ENCODE data around the gene KCNT1. TPM values are rescaled to one million over a fixed set of nuclear protein-coding genes. Genes with fewer than 3 reads are reported as not detected.

Gene KCNT1
- total and polyA plus RNA-seq, 2 donors (not counting 3 experiments of a cell fraction or from before 2014, with no cell fraction given) = not detected

GRCh38 chr9:135669616-135670285, 32.2 kb upstream of the KCNT1 start:
- H3K27me3 ChIP-seq (ENCODE audit: control insufficient read depth in 2 of 2, insufficient read depth in 2 of 2, low read length in 2 of 2) = no peaks in the 10 kb centered on the region
- H3K9ac ChIP-seq (replicated peaks; ENCODE audit: extremely low read depth, insufficient read depth, low read length) = no peak overlapping the region
- no peaks in the 10 kb centered on the region for H3K36me3 ChIP-seq (ENCODE audit: control insufficient read depth in 2 of 2, extremely low read depth in 1 of 2, insufficient read depth in 2 of 2, low read length in 2 of 2)
- no peak overlapping the region for H3K27ac ChIP-seq (ENCODE audit: insufficient read depth, low read depth, low read length)
- H3K79me2 ChIP-seq (ENCODE audit: control insufficient read depth, insufficient read depth, low read length) = no peaks in the 10 kb centered on the region
- no TSS peak for BruUV-seq (replicated peaks)
- H2AFZ ChIP-seq (ENCODE audit: low read depth, low read length) = no peak overlapping the region
- FAIRE-seq (no peak), DNase-seq (ENCODE audit: low read depth, low spot score) (no peak)
- no peaks in the 10 kb centered on the region for H3K4me1 ChIP-seq (ENCODE audit: control insufficient read depth, extremely low read depth, insufficient read depth, low read length)
- H3K9me3 ChIP-seq (replicated peaks; ENCODE audit: control insufficient read depth, insufficient read depth, low read length) = no peaks in the 10 kb centered on the region
- intact Hi-C loops (cut with micrococcal nuclease) (no loop called here), dilution Hi-C loops (cut with MboI; ENCODE audit: extremely low pct_ligation_motif_present, low sequenced_read_pairs) (no loop called here)
- no peak for TF ChIP-seq POLR2AphosphoS5 (IDR thresholded peaks at IDR 0.05; ENCODE audit: insufficient read depth, low read depth, low read length)
- no peak for TF ChIP-seq MAX (IDR thresholded peaks at IDR 0.05; ENCODE audit: insufficient read depth, insufficient read length)
- no peak for TF ChIP-seq EZH2 (IDR thresholded peaks at IDR 0.05; ENCODE audit: borderline replicate concordance, low read depth, low read length, severe bottlenecking)
- TF ChIP-seq FOS (IDR thresholded peaks at IDR 0.05; ENCODE audit: borderline replicate concordance, insufficient read depth, low read length) = no peak
- no peak for TF ChIP-seq JUN (IDR thresholded peaks at IDR 0.05; ENCODE audit: borderline replicate concordance, insufficient read depth, insufficient read length, low read depth)
- no peak for TF ChIP-seq GATA2 (IDR thresholded peaks at IDR 0.05; ENCODE audit: insufficient read depth, insufficient read length, low read depth, low read length)
- no peak for TF ChIP-seq MYC (IDR thresholded peaks at IDR 0.05; ENCODE audit: low read depth, low read length)
- TF ChIP-seq POLR2A (IDR thresholded peaks at IDR 0.05; ENCODE audit: low read depth, low read length) = no peak
- TF ChIP-seq CTCF (IDR thresholded peaks at IDR 0.05; ENCODE audit: extremely low read depth in 1 of 2, insufficient read depth in 1 of 2, low read depth in 1 of 2, low read length in 2 of 2) = no peak
- H3K4me3 ChIP-seq (replicated peaks in 1 of 3; ENCODE audit: insufficient read depth in 1 of 3, low read depth in 1 of 3, low read length in 3 of 3) = no peak overlapping the region
- H3K4me2 ChIP-seq (ENCODE audit: insufficient read depth, low read length) = no peak overlapping the region
- no peaks in the 10 kb centered on the region for H3K9me1 ChIP-seq (replicated peaks; ENCODE audit: control insufficient read depth, extremely low read depth, insufficient read depth, low read length)
- ChIA-PET CTCF (no interaction called here), POLR2A (no interaction called here)
- H4K20me1 ChIP-seq (replicated peaks; ENCODE audit: control insufficient read depth, extremely low read depth, insufficient read depth, low read length) = no peaks in the 10 kb centered on the region
